Endothelial cell of umbilical vein (primary cell): ENCODE data around the gene RAB36. TPM values are rescaled to one million over a fixed set of nuclear protein-coding genes. Genes with fewer than 3 reads are reported as not detected.

Experiments used
- BruUV-seq: library from RNA; stranded (reverse); fragments of 400-500 nt; replicated peaks from 2 replicates; lab custom pipeline; 2021; lab: Mats Ljungman, UMichigan
- CTCF ChIA-PET: fragments of 300-600, 350-600 bp; sonication (Branson Sonifier 250); formaldehyde crosslinking; loops from one replicate; lab custom pipeline; 2021; ENCODE audit warnings: antibody characterized with exemption, inconsistent platforms; lab: Charles Lee
- POLR2A ChIA-PET: fragments of 300-600, 350-600 bp; sonication (Branson Sonifier 250); formaldehyde crosslinking; loops from one replicate; lab custom pipeline; 2021; ENCODE audit warnings: antibody characterized with exemption, inconsistent platforms; lab: Charles Lee
- DNase-seq: peaks from one replicate; pipeline ENCODE4 v3.0.0-alpha.2; 2011; ENCODE audit warnings: low read depth, low spot score
- FAIRE-seq: peaks from 2 replicates; lab custom pipeline; 2011; peaks lifted over from hg19 to GRCh38; lab: Jason Lieb, UNC
- H2AFZ ChIP-seq: 2 replicates; pipeline ENCODE4 v1.6.0; 2012; ENCODE audit warnings: low read depth, low read length, control low read depth, inconsistent platforms
- H3K27ac ChIP-seq: 2 replicates; pipeline ENCODE4 v1.5.1; 2011; ENCODE audit warnings: low read depth, mild to moderate bottlenecking, control low read depth, low read length, moderate library complexity; ENCODE audit not compliant: insufficient read depth
- H3K27me3 ChIP-seq, 2 experiments: 2 replicates each; pipeline versions ENCODE4 v1.6.0 to v1.6.1; 2011; ENCODE audit warnings: low read length in 2 of 2, mixed read lengths in 1 of 2; ENCODE audit not compliant: control insufficient read depth in 2 of 2, insufficient read depth in 2 of 2
- H3K36me3 ChIP-seq, 2 experiments: 2 replicates in 1 of 2; 3 replicates in 1 of 2; pipeline ENCODE4 v1.5.1; 2011; ENCODE audit warnings: low read length in 2 of 2, mild to moderate bottlenecking in 1 of 2, moderate library complexity in 1 of 2; ENCODE audit not compliant: control insufficient read depth in 2 of 2, insufficient read depth in 2 of 2; ENCODE audit errors: extremely low read depth in 1 of 2
- H3K4me1 ChIP-seq: 3 replicates; pipeline ENCODE4 v1.5.1; 2011; ENCODE audit warnings: mild to moderate bottlenecking, low read length; ENCODE audit not compliant: control insufficient read depth, insufficient read depth; ENCODE audit errors: extremely low read depth
- H3K4me2 ChIP-seq: 2 replicates; pipeline ENCODE4 v1.6.1; 2011; ENCODE audit warnings: low read length, control low read depth, mixed read lengths; ENCODE audit not compliant: insufficient read depth
- H3K4me3 ChIP-seq, 3 experiments: fragments of 200-600 bp in 1 of 3; sonication (generic), shearing (Covaris generic) in 1 of 3; replicated peaks in 1 of 3; 2 replicates each; pipeline ENCODE4 v1.5.1; 2011 to 2016; ENCODE audit warnings: control low read depth in 3 of 3, low read length in 3 of 3, mild to moderate bottlenecking in 2 of 3, inconsistent platforms in 1 of 3, low read depth in 1 of 3, moderate library complexity in 1 of 3; ENCODE audit not compliant: insufficient read depth in 1 of 3
- H3K79me2 ChIP-seq: 2 replicates; pipeline ENCODE4 v1.6.0; 2012; ENCODE audit warnings: low read length, inconsistent platforms; ENCODE audit not compliant: control insufficient read depth, insufficient read depth
- H3K9ac ChIP-seq: replicated peaks from 2 replicates; pipeline ENCODE3; 2011; ENCODE audit warnings: low read length, control low read depth; ENCODE audit not compliant: insufficient read depth; ENCODE audit errors: extremely low read depth
- H3K9me1 ChIP-seq: replicated peaks from 3 replicates; pipeline ENCODE4 v1.6.0; 2011; ENCODE audit warnings: mild to moderate bottlenecking, low read length; ENCODE audit not compliant: control insufficient read depth, insufficient read depth; ENCODE audit errors: extremely low read depth
- H3K9me3 ChIP-seq: replicated peaks from 2 replicates; pipeline ENCODE4 v1.5.1; 2012; ENCODE audit warnings: low read length, inconsistent platforms; ENCODE audit not compliant: control insufficient read depth, insufficient read depth
- H4K20me1 ChIP-seq: replicated peaks from 2 replicates; pipeline ENCODE3; 2011; ENCODE audit warnings: mild to moderate bottlenecking, low read length; ENCODE audit not compliant: control insufficient read depth, insufficient read depth; ENCODE audit errors: extremely low read depth
- CTCF ChIP-seq, 2 donors: IDR thresholded peaks; 1 replicate in 1 of 2; 2 replicates in 1 of 2; pipeline ENCODE4 v1.5.1; 2011; ENCODE audit warnings: low read length in 2 of 2, mild to moderate bottlenecking in 2 of 2, moderate library complexity in 2 of 2, control low read depth in 1 of 2, inconsistent platforms in 1 of 2, low read depth in 1 of 2; ENCODE audit not compliant: insufficient read depth in 1 of 2; ENCODE audit errors: extremely low read depth in 1 of 2
- EZH2 ChIP-seq: IDR thresholded peaks from 2 replicates; pipeline ENCODE4 v1.6.1; 2012; ENCODE audit warnings: borderline replicate concordance, low read depth, mild to moderate bottlenecking, moderate library complexity, low read length, inconsistent platforms; ENCODE audit not compliant: severe bottlenecking
- FOS ChIP-seq: IDR thresholded peaks from 2 replicates; pipeline ENCODE4 v1.6.1; 2011; ENCODE audit warnings: mild to moderate bottlenecking, low read length, moderate library complexity, borderline replicate concordance; ENCODE audit not compliant: insufficient read depth
- GATA2 ChIP-seq: IDR thresholded peaks from 2 replicates; pipeline ENCODE4 v1.7.0; 2011; ENCODE audit warnings: low read depth, mild to moderate bottlenecking, moderate library complexity, mixed read lengths, low read length; ENCODE audit not compliant: insufficient read length, insufficient read depth
- JUN ChIP-seq: IDR thresholded peaks from 2 replicates; pipeline ENCODE4 v1.6.1; 2011; ENCODE audit warnings: borderline replicate concordance, low read depth; ENCODE audit not compliant: insufficient read length, insufficient read depth
- MAX ChIP-seq: IDR thresholded peaks from 2 replicates; pipeline ENCODE4 v1.6.1; 2011; ENCODE audit not compliant: insufficient read depth, insufficient read length
- MYC ChIP-seq: IDR thresholded peaks from one replicate; pipeline ENCODE4 v1.6.1; 2011; ENCODE audit warnings: mild to moderate bottlenecking, low read depth, low read length
- POLR2A ChIP-seq: IDR thresholded peaks from 2 replicates; pipeline ENCODE4 v1.6.1; 2012; ENCODE audit warnings: low read depth, mild to moderate bottlenecking, control low read depth, low read length
- POLR2AphosphoS5 ChIP-seq: IDR thresholded peaks from 2 replicates; pipeline ENCODE4 v1.6.1; 2012; ENCODE audit warnings: low read depth, mild to moderate bottlenecking, control low read depth, low read length, moderate library complexity; ENCODE audit not compliant: insufficient read depth
- dilution Hi-C: fragments of 300-500 bp; cut with MboI; formaldehyde crosslinking; loops from one replicate; pipeline ENCODE4 v1.15.0; 2019; ENCODE audit warnings: low sequenced_read_pairs; ENCODE audit not compliant: extremely low pct_ligation_motif_present
- intact Hi-C: fragments of 100-400 bp; cut with micrococcal nuclease; formaldehyde crosslinking; loops from one replicate; pipeline ENCODE4 v1.10.0; 2022
- polyA plus RNA-seq, 4 experiments: library from polyadenylated mRNA; depleted of rRNA in 3 of 4; stranded (reverse) in 3 of 4; unstranded in 1 of 4; fragments of >200 nt; gene quantifications; 2 replicates each; pipeline versions ENCODE4 v1.2.1 to v1.2.3, GENCODE V29; 2011 to 2012; ENCODE audit warnings: missing spikeins in 1 of 4
- total RNA-seq: library from RNA; stranded (reverse); gene quantifications from 2 replicates; pipeline ENCODE4 v1.2.3, GENCODE V29; 2021

Gene RAB36
- total and polyA plus RNA-seq, 2 donors (not counting 3 experiments of a cell fraction or from before 2014, with no cell fraction given), result 2.7 to 3.1 TPM

- no TSS peak for BruUV-seq
- no peaks in the 10 kb centered on the region for H3K27me3 ChIP-seq
- H3K9me3 ChIP-seq, result no peaks in the 10 kb centered on the region
- no peaks in the 10 kb centered on the region for H4K20me1 ChIP-seq
- FAIRE-seq, result no peak
- H3K9me1 ChIP-seq, result no peaks in the 10 kb centered on the region
- H3K79me2 ChIP-seq, result no peaks in the 10 kb centered on the region
- no peaks in the 10 kb centered on the region for H3K36me3 ChIP-seq
- no peaks in the 10 kb centered on the region for H3K4me1 ChIP-seq
- no peak overlapping the region for H2AFZ ChIP-seq
- H3K4me2 ChIP-seq, result no peak overlapping the region
- DNase-seq, result no peak
- no peak overlapping the region for H3K4me3 ChIP-seq
- ChIA-PET CTCF (interaction anchor here (15.6 kb wide), 1 partner anchor 164 kb away, joined by 401 read pairs; no protein-coding TSS in a partner anchor), POLR2A (no interaction called here)
- no peak for TF ChIP-seq JUN
- no peak for TF ChIP-seq POLR2AphosphoS5
- no peak for TF ChIP-seq MYC
- no peak for TF ChIP-seq GATA2
- no peak for TF ChIP-seq POLR2A
- no peak for TF ChIP-seq CTCF (IDR thresholded peaks at IDR 0.05; ENCODE audit: extremely low read depth in 1 of 2, insufficient read depth in 1 of 2, low read depth in 1 of 2, low read length in 2 of 2)
- no peak for TF ChIP-seq FOS
- no peak for TF ChIP-seq EZH2
- no peak for TF ChIP-seq MAX
- H3K9ac ChIP-seq, result no peak overlapping the region
- H3K27ac ChIP-seq, result no peak overlapping the region
- dilution Hi-C loops, result no loop called here
- intact Hi-C loops, result no loop called here
These were observed 22.1 kb upstream of the RAB36 start for GRCh38 chr22:23122992-23123803.
